Measurements from ENCODE around the gene TXN. TPM values are rescaled to one million over a fixed set of nuclear protein-coding genes. Genes with fewer than 3 reads are reported as not detected.

The TXN gene
- total and polyA plus RNA-seq, 10 of the 15 experiments (the other 5 are each of a cell fraction or from before 2014, with no cell fraction given), result 309 to 2,304 (median 650) TPM

DNA sequence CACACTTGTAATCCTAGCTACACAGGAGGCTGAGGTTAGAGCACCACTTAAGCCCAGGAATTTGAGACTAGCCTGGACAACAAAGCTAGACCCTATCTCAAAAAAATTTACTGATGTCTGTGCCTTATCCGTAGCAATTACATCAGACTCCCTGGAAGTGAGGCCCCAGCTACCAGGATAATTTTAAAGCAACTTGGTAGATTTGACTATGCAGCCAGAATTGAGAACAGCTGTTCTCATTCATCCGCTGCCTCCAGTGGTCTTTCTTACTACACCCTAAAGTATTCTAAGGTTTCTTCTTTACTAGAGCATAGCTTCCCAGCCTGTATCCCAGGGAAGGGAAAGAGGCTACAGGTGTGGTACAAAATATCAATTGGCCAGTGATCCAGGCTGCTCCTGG lies 28.0 kb downstream of the TXN start (continued):
- TF ChIP-seq, protein P1, sequence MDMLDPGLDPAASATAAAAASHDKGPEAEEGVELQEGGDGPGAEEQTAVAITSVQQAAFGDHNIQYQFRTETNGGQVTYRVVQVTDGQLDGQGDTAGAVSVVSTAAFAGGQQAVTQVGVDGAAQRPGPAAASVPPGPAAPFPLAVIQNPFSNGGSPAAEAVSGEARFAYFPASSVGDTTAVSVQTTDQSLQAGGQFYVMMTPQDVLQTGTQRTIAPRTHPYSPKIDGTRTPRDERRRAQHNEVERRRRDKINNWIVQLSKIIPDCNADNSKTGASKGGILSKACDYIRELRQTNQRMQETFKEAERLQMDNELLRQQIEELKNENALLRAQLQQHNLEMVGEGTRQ (IDR thresholded peaks at IDR 0.05; ENCODE audit: borderline replicate concordance, low read depth, low read length), result no peak
- TF ChIP-seq PAX8 (IDR thresholded peaks at IDR 0.05) (no peak), MYB (IDR thresholded peaks at IDR 0.05; ENCODE audit: borderline replicate concordance, low read depth, low read length) (no peak), NFYB (IDR thresholded peaks at IDR 0.05; ENCODE audit: insufficient read depth, low read depth, low read length) (no peak), JUND (IDR thresholded peaks at IDR 0.05; ENCODE audit: low read depth, low read length) (no peak), E2F4 (IDR thresholded peaks at IDR 0.05; ENCODE audit: low read depth, low read length) (no peak), CHD2 (IDR thresholded peaks at IDR 0.05; ENCODE audit: borderline replicate concordance, low read depth, low read length) (no peak), ELK1 (IDR thresholded peaks at IDR 0.05; ENCODE audit: low read depth, low read length) (no peak), ETV6 (conservative IDR thresholded peaks at IDR 0.05 in 1 of 2, IDR thresholded peaks at IDR 0.05 in 1 of 2; ENCODE audit: borderline replicate concordance in 1 of 2, low read depth in 1 of 2) (no peak), BHLHE40 (IDR thresholded peaks at IDR 0.05; ENCODE audit: borderline replicate concordance in 1 of 2, low read depth in 2 of 2, low read length in 1 of 2) (no peak), RELA (IDR thresholded peaks at IDR 0.05; ENCODE audit: borderline replicate concordance, partially characterized antibody) (no peak), FOXM1 (IDR thresholded peaks at IDR 0.05; ENCODE audit: low read depth, low read length) (no peak), MEF2A (IDR thresholded peaks at IDR 0.05; ENCODE audit: insufficient read depth, low read depth, low read length) (no peak)
- TF ChIP-seq, protein P2, sequence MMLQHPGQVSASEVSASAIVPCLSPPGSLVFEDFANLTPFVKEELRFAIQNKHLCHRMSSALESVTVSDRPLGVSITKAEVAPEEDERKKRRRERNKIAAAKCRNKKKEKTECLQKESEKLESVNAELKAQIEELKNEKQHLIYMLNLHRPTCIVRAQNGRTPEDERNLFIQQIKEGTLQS (IDR thresholded peaks at IDR 0.05; ENCODE audit: borderline replicate concordance, extremely low read depth, low read depth, low read length), result no peak
